Karpas-422 (cell line): Measurements from ENCODE around the gene SMC1B. TPM values are rescaled to one million over a fixed set of nuclear protein-coding genes. Genes with fewer than 3 reads are reported as not detected.

Experiments used
- DNase-seq: peaks from one replicate; pipeline ENCODE4 v3.0.0-alpha.2; 2015
- H2AFZ ChIP-seq: fragments of 200-600 bp; sonication (generic); 2 replicates; pipeline ENCODE4 v1.6.1; 2014; ENCODE audit warnings: antibody characterized with exemption, low read length, mixed read lengths
- H3K27ac ChIP-seq: fragments of 200-600 bp; sonication (generic); 2 replicates; pipeline ENCODE4 v1.5.1; 2014; ENCODE audit warnings: mild to moderate bottlenecking, low read length, moderate library complexity
- H3K27me3 ChIP-seq: fragments of 200-600 bp; sonication (generic); 2 replicates; pipeline ENCODE4 v1.6.1; 2014; ENCODE audit warnings: low read length, mixed read lengths
- H3K36me3 ChIP-seq: fragments of 200-600 bp; sonication (generic); 2 replicates; pipeline ENCODE4 v1.6.1; 2014; ENCODE audit warnings: low read length, mixed read lengths; ENCODE audit not compliant: insufficient read depth
- H3K4me1 ChIP-seq: fragments of 200-600 bp; sonication (generic); 2 replicates; pipeline ENCODE4 v1.6.1; 2014; ENCODE audit warnings: mild to moderate bottlenecking, low read length, mixed read lengths
- H3K4me2 ChIP-seq: fragments of 200-600 bp; sonication (generic); 2 replicates; pipeline ENCODE4 v1.6.1; 2014; ENCODE audit warnings: low read length, low read depth, mild to moderate bottlenecking; ENCODE audit not compliant: poor library complexity, severe bottlenecking
- H3K4me3 ChIP-seq: fragments of 200-600 bp; sonication (generic); 2 replicates; pipeline ENCODE4 v1.5.1; 2014; ENCODE audit warnings: mild to moderate bottlenecking, antibody characterized with exemption, low read length, mixed read lengths
- H3K79me2 ChIP-seq: fragments of 200-600 bp; sonication (generic); 2 replicates; pipeline ENCODE4 v1.6.1; 2014; ENCODE audit warnings: mild to moderate bottlenecking, low read length, mixed read lengths
- H3K9ac ChIP-seq: fragments of 200-600 bp; sonication (generic); 2 replicates; pipeline ENCODE4 v1.6.0; 2014; ENCODE audit warnings: low read length
- H3K9me2 ChIP-seq: fragments of 200-600 bp; sonication (generic), shearing (Covaris generic); replicated peaks from 2 replicates; pipeline ENCODE4 v1.6.0; 2014; ENCODE audit warnings: mild to moderate bottlenecking, low read length, moderate library complexity; ENCODE audit not compliant: insufficient read depth
- H3K9me3 ChIP-seq: fragments of 300-700, 200-600 bp; sonication (generic); 2 replicates; pipeline ENCODE4 v1.6.1; 2014; ENCODE audit warnings: low read length, mixed read lengths
- H4K20me1 ChIP-seq: fragments of 200-600 bp; sonication (generic); 2 replicates; pipeline ENCODE4 v1.6.1; 2014; ENCODE audit warnings: mild to moderate bottlenecking, antibody characterized with exemption, low read length, low read depth; ENCODE audit not compliant: insufficient read depth
- total RNA-seq: library from RNA; depleted of rRNA; stranded (reverse); fragments of >200 nt; shearing (Covaris generic); gene quantifications from 2 replicates; pipeline ENCODE4 v1.2.3, GENCODE V29; 2014; ENCODE audit warnings: low replicate concordance; rRNA removed

SMC1B gene
- not detected in 2 replicates for total RNA-seq

GRCh38 chr22:45413368-45414211, at the start of gene SMC1B, which contains the start of gene RIBC2:
SMC1B (minus strand) TSS chr22:45413599; CDS start chr22:45413567, 32 bp downstream.
RIBC2 (plus strand) TSS chr22:45413693; CDS start chr22:45413887, 194 bp downstream.
- Histone ChIP-seq H3K4me3 (no peak within 1 kb of the TSS), H3K9me2 (no peaks in the 10 kb centered on the region), H3K4me2 (no peak within 1 kb of the TSS), H3K27ac (no peak within 1 kb of the TSS), H3K27me3 (no peaks in the 10 kb centered on the region), H2AFZ (no peak within 1 kb of the TSS), H3K79me2 (no peaks in the 10 kb centered on the region), H3K36me3 (no peaks in the 10 kb centered on the region), H3K4me1 (no peaks in the 10 kb centered on the region), H3K9ac (no peak within 1 kb of the TSS), H3K9me3 (no peaks in the 10 kb centered on the region), H4K20me1 (no peaks in the 10 kb centered on the region)
- DNase-seq = no peak

DNA sequence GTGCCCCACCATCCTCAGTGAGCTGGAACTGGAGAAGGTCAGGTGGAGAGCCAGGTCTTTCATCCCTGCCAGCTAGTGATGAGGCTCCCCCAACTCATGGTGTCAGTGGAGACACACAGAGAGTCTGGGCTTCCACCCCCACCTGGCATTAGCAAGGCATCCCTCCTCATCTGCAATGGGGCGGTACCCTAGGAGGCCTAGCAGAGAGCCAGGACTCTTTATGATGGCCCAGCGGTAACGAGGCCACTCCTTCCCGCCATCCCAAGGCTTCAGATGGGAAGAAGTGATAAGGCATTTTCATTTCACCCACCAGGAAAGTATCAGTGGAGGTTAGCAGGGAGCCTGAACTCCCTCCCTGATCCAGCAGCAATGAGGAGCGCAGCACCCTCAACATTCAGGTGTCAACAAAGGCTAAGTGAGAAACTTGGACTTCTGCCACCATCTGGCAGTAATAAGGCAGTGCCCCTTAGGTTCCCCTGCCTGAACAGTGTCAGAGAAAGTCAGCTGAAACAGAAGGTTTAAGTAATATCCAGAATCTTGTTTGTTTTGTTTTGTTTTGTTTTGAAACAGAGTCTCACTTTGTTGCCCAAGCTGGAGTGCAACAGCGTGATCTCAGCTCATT, 48.7 kb upstream of the SMC1B start:
- no peaks in the 10 kb centered on the region for H3K27me3 ChIP-seq
- H3K4me1 ChIP-seq = no peaks in the 10 kb centered on the region
- no peaks in the 10 kb centered on the region for H4K20me1 ChIP-seq
- H3K4me2 ChIP-seq = no peak overlapping the region
- H3K9me3 ChIP-seq = no peaks in the 10 kb centered on the region
- H3K27ac ChIP-seq = no peak overlapping the region
- no peak overlapping the region for H3K9ac ChIP-seq
- peak; percentile 73 for DNase-seq
- H3K4me3 ChIP-seq = no peak overlapping the region
- no peaks in the 10 kb centered on the region for H3K79me2 ChIP-seq
- no peak overlapping the region for H2AFZ ChIP-seq
- H3K9me2 ChIP-seq = no peaks in the 10 kb centered on the region
- H3K36me3 ChIP-seq = no peaks in the 10 kb centered on the region

DNA sequence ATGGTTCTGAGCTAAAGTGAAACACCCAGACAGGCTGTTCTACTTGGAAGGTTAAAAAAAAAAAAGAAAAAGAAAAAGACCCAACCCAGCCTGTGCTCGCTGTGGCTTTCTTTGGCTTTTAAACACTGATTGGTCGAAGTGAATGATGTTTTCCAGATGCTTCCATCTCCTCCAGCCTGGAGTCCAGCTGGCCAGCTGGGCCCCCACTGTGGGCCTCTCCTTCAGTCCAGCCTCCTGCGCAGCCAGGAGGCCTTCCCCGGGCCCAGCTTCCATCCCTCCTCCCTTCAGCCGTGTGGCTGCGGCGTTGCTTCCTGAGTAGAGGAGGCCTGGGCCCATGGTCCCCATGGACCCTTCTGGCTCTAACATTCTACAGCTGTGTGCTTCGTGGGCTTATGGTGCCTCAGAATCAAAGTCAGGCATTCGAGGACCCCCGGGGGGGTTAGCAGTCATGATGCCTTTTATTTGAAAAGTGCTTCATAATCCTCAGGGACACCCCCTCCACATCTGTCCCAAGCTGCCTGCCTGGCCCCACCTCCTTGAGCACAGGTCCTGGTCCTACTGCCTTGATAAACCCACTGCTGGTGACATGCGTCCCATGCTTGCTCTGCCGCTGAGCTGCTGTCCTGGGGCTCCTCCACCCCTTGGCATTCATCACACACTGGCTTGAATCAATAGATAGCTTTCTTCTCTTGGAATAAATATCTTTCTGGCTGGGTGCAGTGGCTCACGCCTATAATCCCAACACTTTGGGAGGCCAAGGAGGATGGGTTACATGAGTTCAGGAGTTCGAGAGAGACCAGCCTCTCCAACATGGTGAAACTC, 47.1 kb upstream of the SMC1B start:
- no peaks in the 10 kb centered on the region for H3K79me2 ChIP-seq
- no peaks in the 10 kb centered on the region for H3K9me3 ChIP-seq
- H3K9me2 ChIP-seq = no peaks in the 10 kb centered on the region
- no peaks in the 10 kb centered on the region for H4K20me1 ChIP-seq
- no peak overlapping the region for H2AFZ ChIP-seq
- no peaks in the 10 kb centered on the region for H3K36me3 ChIP-seq
- no peaks in the 10 kb centered on the region for H3K27me3 ChIP-seq
- no peak for DNase-seq
- H3K4me1 ChIP-seq = no peaks in the 10 kb centered on the region
- no peak overlapping the region for H3K9ac ChIP-seq
- no peak overlapping the region for H3K4me2 ChIP-seq
- no peak overlapping the region for H3K4me3 ChIP-seq
- H3K27ac ChIP-seq = no peak overlapping the region

GRCh38 chr22:45459235-45459634, 45.8 kb upstream of the SMC1B start:
- Histone ChIP-seq H3K79me2 (no peaks in the 10 kb centered on the region), H2AFZ (no peak overlapping the region), H3K27ac (no peak overlapping the region), H3K27me3 (no peaks in the 10 kb centered on the region), H4K20me1 (no peaks in the 10 kb centered on the region), H3K4me2 (no peak overlapping the region), H3K36me3 (no peaks in the 10 kb centered on the region), H3K9ac (no peak overlapping the region), H3K4me3 (no peak overlapping the region), H3K9me3 (no peaks in the 10 kb centered on the region), H3K4me1 (no peaks in the 10 kb centered on the region), H3K9me2 (no peaks in the 10 kb centered on the region)
- DNase-seq = no peak

- Histone ChIP-seq H3K27ac (no peak overlapping the region), H3K36me3 (no peaks in the 10 kb centered on the region), H3K4me3 (no peak overlapping the region), H3K9me2 (no peaks in the 10 kb centered on the region), H3K79me2 (no peaks in the 10 kb centered on the region), H3K9me3 (no peaks in the 10 kb centered on the region), H3K4me2 (no peak overlapping the region), H3K4me1 (no peaks in the 10 kb centered on the region), H3K9ac (no peak overlapping the region), H2AFZ (no peak overlapping the region), H4K20me1 (no peaks in the 10 kb centered on the region), H3K27me3 (no peaks in the 10 kb centered on the region)
- DNase-seq = no peak
These were observed 45.1 kb upstream of the SMC1B start for GRCh38 chr22:45458532-45458931.

DNA sequence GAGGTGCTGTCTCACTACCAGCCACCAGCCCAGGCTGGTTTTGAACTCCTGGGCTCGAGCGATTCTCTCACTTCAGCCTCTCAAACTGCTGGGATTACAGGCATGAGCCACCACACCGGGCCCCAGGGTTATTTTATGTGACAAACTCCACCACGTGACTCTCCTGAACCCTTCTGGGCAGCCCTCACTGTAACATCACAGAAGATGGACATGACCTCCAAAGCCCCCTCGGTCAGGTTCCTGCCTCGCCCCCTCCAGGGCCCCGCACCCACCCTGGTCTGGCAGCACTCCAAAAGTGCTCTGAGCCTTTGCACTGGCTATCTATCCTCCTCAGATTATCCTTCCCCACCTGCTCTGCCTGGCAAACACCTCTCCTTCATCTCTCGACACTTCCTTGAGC, 43.4 kb upstream of the SMC1B start:
- Histone ChIP-seq H3K79me2 (no peaks in the 10 kb centered on the region), H3K4me1 (no peaks in the 10 kb centered on the region), H3K27ac (no peak overlapping the region), H3K4me2 (no peak overlapping the region), H4K20me1 (no peaks in the 10 kb centered on the region), H3K36me3 (no peaks in the 10 kb centered on the region), H2AFZ (no peak overlapping the region), H3K9me3 (no peaks in the 10 kb centered on the region), H3K9me2 (no peaks in the 10 kb centered on the region), H3K4me3 (no peak overlapping the region), H3K27me3 (no peaks in the 10 kb centered on the region), H3K9ac (no peak overlapping the region)
- no peak for DNase-seq

DNA sequence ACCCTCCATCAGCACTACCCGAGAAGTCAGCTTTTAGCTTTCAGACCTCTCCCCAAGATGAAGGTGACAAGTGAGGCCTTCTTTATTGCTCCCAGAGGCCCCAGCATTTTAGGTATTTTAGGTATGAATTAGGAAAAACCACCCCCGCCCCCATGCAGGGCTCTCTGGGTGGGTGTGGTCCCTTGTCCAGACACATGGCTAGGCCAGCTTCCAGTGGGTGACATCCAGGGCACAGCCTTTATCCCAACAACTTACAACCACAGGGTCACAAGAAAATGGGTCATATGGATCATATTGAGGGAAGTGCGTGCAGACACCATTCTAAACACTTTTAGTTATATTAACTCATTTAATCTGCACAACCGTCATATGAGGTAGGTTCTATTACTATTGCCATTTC, 42.2 kb upstream of the SMC1B start:
- Histone ChIP-seq H3K36me3 (no peaks in the 10 kb centered on the region), H4K20me1 (no peaks in the 10 kb centered on the region), H3K27ac (no peak overlapping the region), H2AFZ (no peak overlapping the region), H3K27me3 (no peaks in the 10 kb centered on the region), H3K4me1 (no peaks in the 10 kb centered on the region), H3K4me3 (no peak overlapping the region), H3K9ac (no peak overlapping the region), H3K79me2 (no peaks in the 10 kb centered on the region), H3K4me2 (no peak overlapping the region), H3K9me2 (no peaks in the 10 kb centered on the region), H3K9me3 (no peaks in the 10 kb centered on the region)
- no peak for DNase-seq

DNA sequence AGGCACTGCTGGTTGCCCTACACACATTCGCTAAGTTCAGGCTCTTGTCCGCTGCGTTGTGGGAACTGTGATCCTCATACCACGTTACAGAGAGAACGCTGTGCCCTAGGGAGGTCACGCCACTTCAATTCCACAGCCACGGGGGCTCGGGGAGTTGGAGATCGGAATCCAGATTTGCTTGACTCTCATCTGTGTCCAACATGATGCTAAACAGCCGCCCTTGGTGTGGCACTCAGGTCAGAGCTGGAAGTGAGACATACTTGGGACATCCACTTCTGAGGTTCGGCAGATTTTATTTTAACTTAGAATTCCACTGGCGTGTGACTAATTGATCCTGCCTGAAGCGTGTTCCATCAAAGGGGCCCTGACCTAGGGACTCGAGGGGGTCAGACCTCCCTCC, 41.8 kb upstream of the SMC1B start:
- Histone ChIP-seq H3K4me3 (no peak overlapping the region), H3K9me3 (no peaks in the 10 kb centered on the region), H3K9me2 (no peaks in the 10 kb centered on the region), H3K79me2 (no peaks in the 10 kb centered on the region), H2AFZ (no peak overlapping the region), H3K27ac (no peak overlapping the region), H3K4me1 (no peaks in the 10 kb centered on the region), H3K36me3 (no peaks in the 10 kb centered on the region), H3K9ac (no peak overlapping the region), H3K27me3 (no peaks in the 10 kb centered on the region), H3K4me2 (no peak overlapping the region), H4K20me1 (no peaks in the 10 kb centered on the region)
- no peak for DNase-seq
